Right lobe of liver (tissue), 6 donors: ENCODE results near the gene MOGAT2. TPM values are rescaled to one million over a fixed set of nuclear protein-coding genes. Genes with fewer than 3 reads are reported as not detected.

Source experiments
- ATAC-seq, 4 donors: fragments of 200-7000 bp; cut with Tn5 transposase; one replicate each; pipeline ENCODE4 v1.9.1; 2020; ENCODE audit warnings: mild to moderate bottlenecking in 4 of 4, moderate library complexity in 4 of 4
- DNase-seq, 3 donors: peaks; one replicate each; pipeline ENCODE4 v3.0.0-alpha.2; 2020
- H3K27ac ChIP-seq, 3 donors: fragments of 200-600 bp; one replicate each; pipeline ENCODE4 v1.8.0; 2022
- H3K27me3 ChIP-seq, 2 donors: fragments of 200-600 bp; one replicate each; pipeline ENCODE4 v1.8.0; 2022
- H3K36me3 ChIP-seq, 4 donors: fragments of 200-600 bp; sonication (generic) in 1 of 4; one replicate each; pipeline versions ENCODE4 v1.5.1 to v1.8.0; 2017 to 2022; ENCODE audit warnings: control low read depth in 1 of 4
- H3K4me1 ChIP-seq, 4 donors: fragments of 200-600 bp; sonication (generic) in 1 of 4; one replicate each; pipeline versions ENCODE4 v1.5.1 to v1.8.0; 2017 to 2022; ENCODE audit warnings: control low read depth in 1 of 4
- H3K4me3 ChIP-seq, 3 donors: fragments of 200-600 bp; one replicate each; pipeline ENCODE4 v1.8.0; 2022
- H3K9me3 ChIP-seq, 4 donors: fragments of 200-600 bp; sonication (generic) in 1 of 4; one replicate each; pipeline versions ENCODE4 v1.5.1 to v1.8.0; 2017 to 2022; ENCODE audit warnings: control low read depth in 1 of 4
- POLR2A ChIP-seq: fragments of 450-650 bp; IDR thresholded peaks from one replicate; pipeline ENCODE4 v1.6.1; 2017; ENCODE audit warnings: antibody characterized with exemption, mild to moderate bottlenecking
- WGBS: methylation state at CpG from one replicate; pipeline ENCODE4 v1.1.6; 2018; ENCODE audit warnings: low coverage, low lambda C conversion rate; ENCODE audit not compliant: insufficient coverage; ENCODE audit errors: missing lambda C conversion rate; 5-methylcytosine and 5-hydroxymethylcytosine counted together
- intact Hi-C, 2 donors: fragments of 100-400 bp; cut with DNase I; formaldehyde crosslinking; loops; one replicate each; pipeline versions ENCODE4 v1.11.2 to v1.14.1; 2022
- total RNA-seq, 6 experiments: library from RNA; depleted of rRNA in 2 of 6; stranded (reverse); fragments of >200 nt in 2 of 6; fragmentation: NEBNext Ultra II Directional in 3 of 6; extraction: Animal tissue kit (Norgen Biotek cat#: 25700) in 3 of 6; gene quantifications; one replicate each; pipeline versions ENCODE4 v1.1.0 to v1.2.4, GENCODE V29; 2016 to 2023
- TF ChIP-seq, protein P1 (sequence below), 4 donors: fragments of 200-600 bp in 3 of 4; fragments of 450-650 bp in 1 of 4; IDR thresholded peaks; one replicate each; pipeline versions ENCODE4 v1.5.1 to v1.8.0; 2016 to 2022; ENCODE audit warnings: antibody characterized with exemption in 4 of 4, mild to moderate bottlenecking in 2 of 4
- donor health status: DM: no; HTN: yes; CAD: no.
- donor health status: DM: no; HTN: no; CAD: no.
- donor health status: DM: no; HTN: no; CAD: no.
- donor health status: DM: no; HTN: yes; CAD: no.
- donor health status: DM: no; HTN: yes; CAD: no.

The MOGAT2 gene
- total RNA-seq, 6 experiments from 2014 or later: 24.3 to 164 (median 100) TPM

DNA sequence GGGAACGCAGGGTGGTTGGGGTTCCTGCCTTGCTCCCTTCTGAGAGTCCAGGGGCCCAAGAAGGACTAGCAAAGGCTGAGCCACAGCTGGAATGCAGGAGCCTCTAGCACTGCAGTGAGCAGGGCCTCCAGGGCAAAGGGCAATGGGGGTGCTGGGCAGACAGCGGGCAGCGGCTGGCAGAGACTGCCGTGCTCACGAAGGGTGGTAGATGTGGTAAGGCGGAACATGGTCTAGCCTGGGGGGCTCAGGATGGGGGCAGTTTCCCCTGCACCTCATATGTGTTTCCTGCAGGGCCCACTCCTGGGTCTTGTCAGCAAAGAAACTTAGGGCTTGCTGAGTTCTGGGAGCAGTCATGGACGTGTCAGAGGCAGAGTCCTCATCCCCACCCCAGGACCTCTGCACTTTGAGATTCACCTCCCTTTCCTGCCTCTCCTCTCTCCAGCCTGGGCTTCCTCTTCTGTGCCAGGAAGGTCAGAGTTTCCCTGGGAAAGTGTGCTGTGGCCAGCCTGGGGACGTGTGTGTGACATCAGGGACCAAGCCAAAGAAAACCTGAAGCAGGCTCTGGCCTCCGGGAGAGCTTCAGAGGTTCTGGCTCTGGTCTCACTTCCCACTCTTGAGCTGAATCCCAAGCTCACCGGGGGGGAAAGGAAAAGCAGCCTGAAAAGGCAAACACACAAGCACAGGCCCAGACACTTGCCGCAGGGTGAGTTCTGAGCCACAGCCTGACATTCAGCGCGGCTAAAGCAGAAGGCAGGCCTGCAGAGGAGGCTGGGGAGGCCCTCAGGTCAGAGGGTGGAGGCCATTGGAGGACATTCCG is 4.4 kb downstream of the MOGAT2 start:
- 10% methylated on average over 8 of the region's 14 CpGs for WGBS
- H3K4me1 ChIP-seq: peaks cover 0 to 49% (median 14%) of the 10 kb centered on the region in 4 donors
- DNase-seq (peak; percentile 68 to 87 (median 84)), ATAC-seq (peak; percentile 51 to 67 (median 58))
- peak overlapping the region in 2 of 3 donors; percentile 54 to 72 for H3K4me3 ChIP-seq
- H3K27ac ChIP-seq: peak overlapping the region; percentile 47 to 84 (median 80)
- H3K9me3 ChIP-seq: no peaks in the 10 kb centered on the region
- intact Hi-C loops: loop anchor here in 1 of 2 donors (5.0 kb wide), 1 partner anchor 45 kb away; the partner anchor contains the start of gene DGAT2
- peaks cover 0 to 4% (median 2%) of the 10 kb centered on the region in 4 donors for H3K36me3 ChIP-seq
- TF ChIP-seq POLR2A: peak; percentile 24
- TF ChIP-seq, protein P1, sequence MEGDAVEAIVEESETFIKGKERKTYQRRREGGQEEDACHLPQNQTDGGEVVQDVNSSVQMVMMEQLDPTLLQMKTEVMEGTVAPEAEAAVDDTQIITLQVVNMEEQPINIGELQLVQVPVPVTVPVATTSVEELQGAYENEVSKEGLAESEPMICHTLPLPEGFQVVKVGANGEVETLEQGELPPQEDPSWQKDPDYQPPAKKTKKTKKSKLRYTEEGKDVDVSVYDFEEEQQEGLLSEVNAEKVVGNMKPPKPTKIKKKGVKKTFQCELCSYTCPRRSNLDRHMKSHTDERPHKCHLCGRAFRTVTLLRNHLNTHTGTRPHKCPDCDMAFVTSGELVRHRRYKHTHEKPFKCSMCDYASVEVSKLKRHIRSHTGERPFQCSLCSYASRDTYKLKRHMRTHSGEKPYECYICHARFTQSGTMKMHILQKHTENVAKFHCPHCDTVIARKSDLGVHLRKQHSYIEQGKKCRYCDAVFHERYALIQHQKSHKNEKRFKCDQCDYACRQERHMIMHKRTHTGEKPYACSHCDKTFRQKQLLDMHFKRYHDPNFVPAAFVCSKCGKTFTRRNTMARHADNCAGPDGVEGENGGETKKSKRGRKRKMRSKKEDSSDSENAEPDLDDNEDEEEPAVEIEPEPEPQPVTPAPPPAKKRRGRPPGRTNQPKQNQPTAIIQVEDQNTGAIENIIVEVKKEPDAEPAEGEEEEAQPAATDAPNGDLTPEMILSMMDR (IDR thresholded peaks at IDR 0.05): no peak
- no peaks in the 10 kb centered on the region for H3K27me3 ChIP-seq

DNA sequence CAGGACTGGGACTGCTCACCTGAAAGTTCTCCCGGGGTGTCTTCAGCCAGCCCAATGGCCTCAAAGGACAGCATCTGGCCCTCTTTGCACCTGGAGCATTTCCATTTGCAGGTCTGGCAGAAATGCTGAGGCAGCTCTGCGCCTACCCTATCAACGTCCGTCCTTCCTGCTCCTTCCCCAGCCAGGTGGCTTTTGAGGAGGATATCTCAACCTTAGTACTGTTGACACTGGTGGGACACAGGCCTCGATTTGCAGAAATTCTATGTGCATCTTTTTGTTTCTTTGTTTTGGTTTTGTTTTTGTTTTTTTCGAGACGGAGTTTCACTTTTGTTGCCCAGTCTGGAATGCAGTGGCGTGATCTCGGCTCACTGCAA is 5.0 kb downstream of the MOGAT2 start:
- no peaks in the 10 kb centered on the region for H3K27me3 ChIP-seq
- TF ChIP-seq POLR2A: no peak
- TF ChIP-seq, protein P1 (IDR thresholded peaks at IDR 0.05): no peak
- peak overlapping the region in 2 of 3 donors; percentile 54 to 72 for H3K4me3 ChIP-seq
- peaks cover 0 to 10% (median 4%) of the 10 kb centered on the region in 4 donors for H3K36me3 ChIP-seq
- H3K27ac ChIP-seq: peak overlapping the region; percentile 47 to 84 (median 80)
- H3K4me1 ChIP-seq: peaks cover 0 to 44% (median 14%) of the 10 kb centered on the region in 4 donors
- no peaks in the 10 kb centered on the region for H3K9me3 ChIP-seq
- WGBS: 11% methylated on average over 6 of the region's 9 CpGs
- intact Hi-C loops: loop anchor here in 1 of 2 donors (5.0 kb wide), 1 partner anchor 45 kb away; the partner anchor contains the start of gene DGAT2
- peak in 2 of 3 donors; percentile 62 to 83 for DNase-seq
- ATAC-seq: peak in 3 of 4 donors; percentile 3 to 14 (median 5)

DNA sequence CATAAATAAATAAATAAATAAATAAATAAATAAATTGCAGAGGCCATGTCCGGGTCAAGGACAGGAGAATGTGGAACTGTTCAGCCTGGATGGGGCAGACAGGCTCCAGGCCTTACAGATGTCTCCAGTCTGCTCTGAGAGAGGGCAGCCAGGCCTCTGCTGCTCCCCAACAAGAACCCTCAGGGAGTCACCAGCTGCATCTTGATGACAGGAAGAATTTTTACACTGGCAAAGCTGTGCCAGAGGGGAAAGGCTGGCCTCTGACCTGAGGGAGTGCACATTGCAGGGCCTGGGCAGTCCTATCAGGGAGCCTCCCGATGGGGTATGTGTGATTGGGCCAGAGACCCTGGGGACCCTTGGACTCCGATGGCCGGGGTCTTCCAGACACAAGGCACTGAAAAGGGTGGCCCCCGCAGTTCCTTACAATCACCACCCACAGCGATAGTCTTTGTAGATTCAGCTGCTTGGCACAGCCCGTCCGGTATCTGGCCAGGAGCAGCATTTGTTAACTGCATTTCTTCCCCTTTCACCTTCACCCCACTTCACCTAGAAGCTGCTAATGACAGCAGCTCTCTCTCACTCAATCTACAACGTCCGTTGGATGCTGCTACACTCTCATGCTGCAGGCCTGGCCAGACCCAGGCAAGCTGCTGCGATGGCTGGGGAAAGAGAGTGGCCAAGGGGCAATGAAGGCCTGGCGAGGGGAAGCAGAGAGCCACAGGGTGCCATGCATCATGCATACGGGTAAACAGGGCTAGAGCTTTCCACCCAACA is 8.1 kb downstream of the MOGAT2 start:
- ATAC-seq (no peak), DNase-seq (no peak)
- Histone ChIP-seq H3K36me3 (peaks cover 0 to 39% (median 11%) of the 10 kb centered on the region in 4 donors), H3K4me1 (peaks cover 0 to 26% (median 7%) of the 10 kb centered on the region in 4 donors), H3K4me3 (no peak overlapping the region), H3K27me3 (no peaks in the 10 kb centered on the region), H3K9me3 (no peaks in the 10 kb centered on the region), H3K27ac (peak overlapping the region in 1 of 3 donors; percentile 0)
- intact Hi-C loops: no loop called here
- TF ChIP-seq POLR2A: no peak
- TF ChIP-seq, protein P1 (IDR thresholded peaks at IDR 0.05): no peak
- 73% methylated on average over 8 of the region's 13 CpGs for WGBS

DNA sequence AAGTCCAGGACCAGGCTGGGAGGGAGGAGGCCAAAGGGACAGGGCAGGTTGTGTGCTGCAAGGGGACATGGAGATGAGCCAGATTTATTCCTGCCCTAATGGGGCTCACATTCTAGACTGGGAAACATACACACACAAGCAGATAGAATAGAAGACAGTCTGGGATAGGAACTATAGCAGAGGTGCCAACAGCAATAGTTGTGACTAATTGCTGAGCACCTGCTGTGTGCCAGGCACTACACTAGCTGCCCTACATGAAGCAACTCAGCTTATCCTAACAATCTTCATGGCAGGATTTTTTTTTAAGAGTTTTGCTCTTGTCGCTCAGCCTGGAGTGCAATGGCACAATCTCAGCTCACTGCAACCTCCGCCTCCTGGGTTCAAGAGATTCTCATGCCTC is 11.4 kb downstream of the MOGAT2 start:
- TF ChIP-seq, protein P1 (IDR thresholded peaks at IDR 0.05): no peak
- TF ChIP-seq POLR2A: no peak
- no CpG with 5 or more reads among the region's 2 CpGs for WGBS
- Histone ChIP-seq H3K36me3 (peaks cover 0 to 41% (median 11%) of the 10 kb centered on the region in 4 donors), H3K27ac (no peak overlapping the region), H3K4me3 (no peak overlapping the region), H3K4me1 (peaks cover 0 to 32% (median 4%) of the 10 kb centered on the region in 4 donors), H3K9me3 (no peaks in the 10 kb centered on the region), H3K27me3 (no peaks in the 10 kb centered on the region)
- intact Hi-C loops: no loop called here
- ATAC-seq: no peak
- DNase-seq: peak in 1 of 3 donors; percentile 31
